Muscle of leg (tissue), 11 donors: Measurements from ENCODE around the gene XPC. TPM values are rescaled to one million over a fixed set of nuclear protein-coding genes. Genes with fewer than 3 reads are reported as not detected.

ENCODE experiments used
- DNase-seq: peaks from one replicate; pipeline ENCODE4 v3.0.0; 2013
- H3K27ac ChIP-seq: one replicate; pipeline ENCODE4 v1.5.1; 2013; ENCODE audit warnings: mild to moderate bottlenecking, low read length, control low read depth
- H3K27me3 ChIP-seq: one replicate; pipeline ENCODE4 v1.6.1; 2013; ENCODE audit warnings: low read length; ENCODE audit not compliant: control insufficient read depth, insufficient read depth
- H3K36me3 ChIP-seq: one replicate; pipeline ENCODE4 v1.6.1; 2013; ENCODE audit warnings: low read length; ENCODE audit not compliant: control insufficient read depth, insufficient read depth
- H3K4me1 ChIP-seq: one replicate; pipeline ENCODE4 v1.6.1; 2013; ENCODE audit warnings: low read length; ENCODE audit not compliant: control insufficient read depth, insufficient read depth
- H3K4me3 ChIP-seq: one replicate; pipeline ENCODE4 v1.5.1; 2013; ENCODE audit warnings: low read length, control low read depth
- H3K9me3 ChIP-seq: replicated peaks from 2 replicates; pipeline ENCODE4 v1.6.1; 2013; ENCODE audit warnings: low read depth, low read length; ENCODE audit not compliant: control insufficient read depth
- WGBS: methylation state at CpG from one replicate; pipeline ENCODE4 v1.1.5; 2013; ENCODE audit warnings: missing lambda C conversion rate; ENCODE audit not compliant: insufficient coverage; 5-methylcytosine and 5-hydroxymethylcytosine counted together
- polyA plus RNA-seq, 8 donors: library from polyadenylated mRNA; unstranded; fragments of 120-200 nt; gene quantifications; one replicate each; pipeline versions ENCODE4 v1.2.1 to v1.2.3, GENCODE V29; 2013; ENCODE audit warnings: inconsistent platforms in 1 of 8, low replicate concordance in 1 of 8; ENCODE audit not compliant: insufficient read length in 8 of 8, insufficient read depth in 1 of 8
- total RNA-seq: library from RNA; stranded (reverse); fragments of 120-200 nt; gene quantifications from one replicate; pipeline ENCODE4 v1.2.4, GENCODE V29; 2013

XPC gene
- total and polyA plus RNA-seq, 9 donors = 15.7 to 21.3 (median 17.9) TPM

- no peak for DNase-seq
- no peaks in the 10 kb centered on the region for H3K36me3 ChIP-seq
- H3K4me3 ChIP-seq = no peak overlapping the region
- no peak overlapping the region for H3K27ac ChIP-seq
- peaks cover 5% of the 10 kb centered on the region for H3K4me1 ChIP-seq
- peaks cover 2% of the 10 kb centered on the region for H3K9me3 ChIP-seq
- no CpG with 5 or more reads among the region's 1 CpG for WGBS
- no peaks in the 10 kb centered on the region for H3K27me3 ChIP-seq
Observed at GRCh38 chr3:14220933-14221332, 42.5 kb upstream of the XPC start.

GRCh38 chr3:14218355-14218754, 40.0 kb upstream of the XPC start:
- Histone ChIP-seq H3K4me3 (no peak overlapping the region), H3K27me3 (no peaks in the 10 kb centered on the region), H3K36me3 (no peaks in the 10 kb centered on the region), H3K27ac (no peak overlapping the region), H3K9me3 (peaks cover 2% of the 10 kb centered on the region), H3K4me1 (peaks cover 4% of the 10 kb centered on the region)
- no peak for DNase-seq

GRCh38 chr3:14216257-14217048, 38.1 kb upstream of the XPC start:
- Histone ChIP-seq H3K27ac (peak overlapping the region; percentile 75), H3K36me3 (no peaks in the 10 kb centered on the region), H3K27me3 (peaks cover 2% of the 10 kb centered on the region), H3K4me1 (peaks cover 4% of the 10 kb centered on the region), H3K9me3 (no peaks in the 10 kb centered on the region), H3K4me3 (peak overlapping the region; percentile 44)
- DNase-seq = peak; percentile 79
- 13% methylated on average over 10 of the region's 22 CpGs for WGBS

- no peaks in the 10 kb centered on the region for H3K36me3 ChIP-seq
- peaks cover 4% of the 10 kb centered on the region for H3K4me1 ChIP-seq
- no peak for DNase-seq
- no peaks in the 10 kb centered on the region for H3K9me3 ChIP-seq
- no CpG with 5 or more reads among the region's 4 CpGs for WGBS
- no peak overlapping the region for H3K27ac ChIP-seq
- peaks cover 3% of the 10 kb centered on the region for H3K27me3 ChIP-seq
- H3K4me3 ChIP-seq = no peak overlapping the region
Observed at GRCh38 chr3:14214764-14215163, 36.4 kb upstream of the XPC start.

GRCh38 chr3:14213066-14213774, 34.8 kb upstream of the XPC start:
- Histone ChIP-seq H3K27me3 (peaks cover 3% of the 10 kb centered on the region), H3K4me3 (no peak overlapping the region), H3K4me1 (peaks cover 4% of the 10 kb centered on the region), H3K36me3 (no peaks in the 10 kb centered on the region), H3K27ac (no peak overlapping the region), H3K9me3 (no peaks in the 10 kb centered on the region)
- no peak for DNase-seq
- WGBS = 71% methylated on average over 4 of the region's 7 CpGs

GRCh38 chr3:14212032-14212431, 33.6 kb upstream of the XPC start:
- no CpG with 5 or more reads among the region's 3 CpGs for WGBS
- peaks cover 3% of the 10 kb centered on the region for H3K27me3 ChIP-seq

GRCh38 chr3:14211621-14212020, 33.2 kb upstream of the XPC start:
- WGBS = 79% methylated on average over 2 of the region's 4 CpGs
- H3K9me3 ChIP-seq = no peaks in the 10 kb centered on the region
- H3K4me3 ChIP-seq = no peak overlapping the region
- DNase-seq = no peak
- H3K27me3 ChIP-seq = peaks cover 3% of the 10 kb centered on the region
- no peaks in the 10 kb centered on the region for H3K36me3 ChIP-seq
- H3K27ac ChIP-seq = no peak overlapping the region
- no peaks in the 10 kb centered on the region for H3K4me1 ChIP-seq

More at GRCh38 chr3:14212032-14212431, 33.6 kb upstream of the XPC start:
- H3K9me3 ChIP-seq = no peaks in the 10 kb centered on the region
- no peak overlapping the region for H3K27ac ChIP-seq
- no peak overlapping the region for H3K4me3 ChIP-seq
- no peak for DNase-seq
- no peaks in the 10 kb centered on the region for H3K36me3 ChIP-seq
- peaks cover 4% of the 10 kb centered on the region for H3K4me1 ChIP-seq

GRCh38 chr3:14210843-14211594, 32.6 kb upstream of the XPC start:
- Histone ChIP-seq H3K9me3 (no peaks in the 10 kb centered on the region), H3K27ac (no peak overlapping the region), H3K27me3 (peaks cover 3% of the 10 kb centered on the region), H3K4me3 (no peak overlapping the region), H3K4me1 (no peaks in the 10 kb centered on the region), H3K36me3 (no peaks in the 10 kb centered on the region)
- WGBS = 20% methylated on average over 1 of the region's 4 CpGs
- DNase-seq = no peak

- Histone ChIP-seq H3K9me3 (no peaks in the 10 kb centered on the region), H3K27me3 (peaks cover 3% of the 10 kb centered on the region), H3K4me1 (no peaks in the 10 kb centered on the region), H3K27ac (no peak overlapping the region), H3K4me3 (no peak overlapping the region), H3K36me3 (no peaks in the 10 kb centered on the region)
- WGBS = no CpG with 5 or more reads among the region's 3 CpGs
- no peak for DNase-seq
Observed at GRCh38 chr3:14210290-14210688, 31.9 kb upstream of the XPC start.
